ENCODE data around the gene SORCS2.

DNA sequence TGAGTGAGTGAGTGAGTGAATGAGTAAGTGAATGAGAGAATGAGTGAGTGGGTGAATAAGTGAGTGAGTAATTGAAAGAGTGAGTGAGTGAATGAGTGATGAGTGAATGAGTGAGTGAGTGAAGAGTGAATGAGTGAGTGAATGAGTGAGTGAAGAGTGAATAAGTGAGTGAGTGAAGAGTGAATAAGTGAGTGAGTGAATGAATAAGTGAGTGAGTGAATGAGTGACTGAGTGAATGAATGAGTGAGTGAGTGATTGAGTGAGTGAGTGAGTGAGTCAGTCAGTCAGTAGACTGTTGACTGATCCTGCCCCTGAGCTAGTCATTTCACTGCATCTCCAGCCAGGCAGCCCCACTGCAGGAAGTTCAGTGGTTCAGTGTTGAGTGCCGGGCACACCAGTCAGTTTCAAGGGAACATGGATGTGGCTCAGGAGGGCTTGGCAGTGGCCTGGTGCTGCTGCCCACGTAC, 470.8 kb downstream of the SORCS2 start:
- TF ChIP-seq ZNF23 (tag by site-specific recombination; IDR thresholded peaks at IDR 0.05; ENCODE audit: borderline replicate concordance) = no peak
- TF ChIP-seq, protein P1, sequence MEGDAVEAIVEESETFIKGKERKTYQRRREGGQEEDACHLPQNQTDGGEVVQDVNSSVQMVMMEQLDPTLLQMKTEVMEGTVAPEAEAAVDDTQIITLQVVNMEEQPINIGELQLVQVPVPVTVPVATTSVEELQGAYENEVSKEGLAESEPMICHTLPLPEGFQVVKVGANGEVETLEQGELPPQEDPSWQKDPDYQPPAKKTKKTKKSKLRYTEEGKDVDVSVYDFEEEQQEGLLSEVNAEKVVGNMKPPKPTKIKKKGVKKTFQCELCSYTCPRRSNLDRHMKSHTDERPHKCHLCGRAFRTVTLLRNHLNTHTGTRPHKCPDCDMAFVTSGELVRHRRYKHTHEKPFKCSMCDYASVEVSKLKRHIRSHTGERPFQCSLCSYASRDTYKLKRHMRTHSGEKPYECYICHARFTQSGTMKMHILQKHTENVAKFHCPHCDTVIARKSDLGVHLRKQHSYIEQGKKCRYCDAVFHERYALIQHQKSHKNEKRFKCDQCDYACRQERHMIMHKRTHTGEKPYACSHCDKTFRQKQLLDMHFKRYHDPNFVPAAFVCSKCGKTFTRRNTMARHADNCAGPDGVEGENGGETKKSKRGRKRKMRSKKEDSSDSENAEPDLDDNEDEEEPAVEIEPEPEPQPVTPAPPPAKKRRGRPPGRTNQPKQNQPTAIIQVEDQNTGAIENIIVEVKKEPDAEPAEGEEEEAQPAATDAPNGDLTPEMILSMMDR (tag by site-specific recombination; IDR thresholded peaks at IDR 0.05) = no peak
- TF ChIP-seq PRDM1 (tag by site-specific recombination; IDR thresholded peaks at IDR 0.05) = peak; percentile 99
- no peak for TF ChIP-seq TRIM28 (IDR thresholded peaks at IDR 0.05; ENCODE audit: borderline replicate concordance, low read length)
- TF ChIP-seq ZNF341 (tag by site-specific recombination; IDR thresholded peaks at IDR 0.05; ENCODE audit: low read depth) = no peak

Data from HEK293 (cell line).